ENCODE measurements around the gene FOXC1. TPM values are rescaled to one million over a fixed set of nuclear protein-coding genes. Genes with fewer than 3 reads are reported as not detected.

FOXC1 gene
- total and polyA plus RNA-seq, 9 of the 15 experiments (the other 6 are each of a cell fraction or from before 2014, with no cell fraction given): not detected

GRCh38 chr6:1620504-1621069 lies 10.9 kb downstream of the FOXC1 start:
- no peaks in the 10 kb centered on the region for H3K79me2 ChIP-seq (ENCODE audit: control insufficient read depth, insufficient read depth, low read length)
- in situ Hi-C loops (cut with MboI): no loop called here
- H3K9me3 ChIP-seq (replicated peaks; ENCODE audit: control insufficient read depth, insufficient read depth, low read depth, low read length): no peaks in the 10 kb centered on the region
- no peak overlapping the region for H3K4me3 ChIP-seq
- intact Hi-C loops (cut with micrococcal nuclease): no loop called here
- DNase-seq (ENCODE audit: extremely low read depth in 1 of 4, low spot score in 3 of 4): no peak
- 18% methylated on average over 25 of the region's 50 CpGs for WGBS (ENCODE audit: insufficient coverage, low coverage, missing lambda C conversion rate)
- no TSS peak for BruUV-seq (replicated peaks)
- H3K4me1 ChIP-seq (replicated peaks in 1 of 2; ENCODE audit: control insufficient read depth in 2 of 2, insufficient read depth in 2 of 2, low read length in 2 of 2): peaks cover 0 to 4% of the 10 kb centered on the region in 2 experiments; a peak in 1 of 5 replicates
- peaks cover 30 to 83% of the 10 kb centered on the region in 2 experiments; a peak in 4 of 5 replicates for H3K27me3 ChIP-seq (ENCODE audit: control insufficient read depth in 2 of 2, insufficient read depth in 2 of 2, low read length in 2 of 2)
- H3K9me1 ChIP-seq (ENCODE audit: control insufficient read depth, insufficient read depth, low read length): no peaks in the 10 kb centered on the region
- no peak overlapping the region for H3K27ac ChIP-seq (ENCODE audit: extremely low read depth, low read depth, low read length)
- ChIA-PET CTCF (ENCODE audit: low intra/inter-chr PET ratio) (no interaction called here), POLR2A (no interaction called here)
- FAIRE-seq: no peak
- TF ChIP-seq E2F4 (CRISPR knock-in tag; IDR thresholded peaks at IDR 0.05; ENCODE audit: low read depth): no peak
- peak; percentile 20 for TF ChIP-seq PCBP1 (IDR thresholded peaks at IDR 0.05; ENCODE audit: low read depth, low read length, poor library complexity, severe bottlenecking)
- TF ChIP-seq SPI1 (IDR thresholded peaks at IDR 0.05; ENCODE audit: borderline replicate concordance, low read depth, low read length): no peak
- no peak for ATAC-seq
- no peaks in the 10 kb centered on the region for H3K36me3 ChIP-seq (ENCODE audit: control insufficient read depth, insufficient read depth, low read length)
- H3K9ac ChIP-seq (ENCODE audit: insufficient read depth in 1 of 2, low read depth in 2 of 2, low read length in 2 of 2): no peak overlapping the region
- H3K4me2 ChIP-seq (ENCODE audit: insufficient read depth, low read length): no peak overlapping the region
- H4K20me1 ChIP-seq (replicated peaks; ENCODE audit: control insufficient read depth, insufficient read depth, low read length): no peaks in the 10 kb centered on the region; the same call in 1 of the 2 replicates
- no peak overlapping the region for H2AFZ ChIP-seq (ENCODE audit: low read depth, low read length)

Data from K562 (cell line).